DMS153 (cell line): ENCODE measurements around the gene B3GALNT1.
A peak's percentile ranks its signal among the peaks of the same experiment; 100 is the strongest.

Experiments
- DNase-seq: peaks from one replicate; lab custom pipeline; 2025; lab: John Stamatoyannopoulos, UW

Gene B3GALNT1, protein sequence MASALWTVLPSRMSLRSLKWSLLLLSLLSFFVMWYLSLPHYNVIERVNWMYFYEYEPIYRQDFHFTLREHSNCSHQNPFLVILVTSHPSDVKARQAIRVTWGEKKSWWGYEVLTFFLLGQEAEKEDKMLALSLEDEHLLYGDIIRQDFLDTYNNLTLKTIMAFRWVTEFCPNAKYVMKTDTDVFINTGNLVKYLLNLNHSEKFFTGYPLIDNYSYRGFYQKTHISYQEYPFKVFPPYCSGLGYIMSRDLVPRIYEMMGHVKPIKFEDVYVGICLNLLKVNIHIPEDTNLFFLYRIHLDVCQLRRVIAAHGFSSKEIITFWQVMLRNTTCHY

DNA sequence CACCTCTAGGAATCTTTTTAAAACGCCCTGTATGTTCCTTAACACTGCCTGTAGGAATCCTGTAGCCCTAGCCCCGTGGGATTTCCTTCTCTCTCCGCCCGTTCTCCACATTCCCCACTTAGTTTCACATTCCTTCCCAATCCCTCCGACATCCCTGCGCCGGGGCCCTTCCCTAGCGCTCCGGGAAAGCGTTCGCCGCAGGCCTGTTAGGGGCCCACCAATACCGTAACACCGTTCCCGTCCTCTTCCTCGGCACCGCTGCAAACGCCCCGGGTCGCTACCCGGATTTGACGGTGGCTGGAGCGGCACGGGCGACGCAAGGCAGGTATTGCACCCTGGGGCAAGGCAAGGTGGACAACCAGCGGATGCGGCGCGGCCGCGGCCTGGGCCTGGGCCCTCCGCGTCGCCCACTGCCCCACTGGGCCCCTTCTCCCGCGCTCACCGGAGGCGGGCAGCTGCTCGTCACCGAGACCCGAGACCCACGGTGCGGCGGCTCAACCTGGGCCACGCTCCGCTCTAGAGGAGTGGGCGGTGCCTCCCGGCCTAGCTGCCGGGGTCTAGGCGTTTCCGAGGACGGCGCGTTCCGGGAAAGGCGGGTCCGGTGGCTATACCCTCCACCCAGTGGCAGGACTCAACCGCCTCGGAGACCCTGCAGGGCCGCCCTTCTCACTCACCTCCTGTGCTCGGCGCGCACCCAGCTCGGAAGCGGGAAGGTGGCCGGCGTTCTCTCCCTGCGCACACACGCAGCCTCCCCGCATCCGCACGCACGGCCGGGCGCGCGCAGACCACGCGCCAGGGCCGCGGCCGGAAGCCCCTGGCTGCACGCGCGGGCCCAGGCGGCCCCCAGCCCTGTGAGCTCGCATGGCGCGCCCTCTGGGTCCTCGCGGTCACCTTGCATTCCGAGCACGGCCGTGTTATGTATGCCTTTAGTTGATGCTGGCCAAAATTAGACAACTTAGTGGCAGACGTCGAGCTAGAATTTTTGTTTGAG lies at the start of gene B3GALNT1:
Gene B3GALNT1 (minus strand): TSS at position 789 of the 991 bp plus-strand sequence. CDS start 18,595 bp downstream, outside the sequence.
- DNase-seq, result no peak

DNA sequence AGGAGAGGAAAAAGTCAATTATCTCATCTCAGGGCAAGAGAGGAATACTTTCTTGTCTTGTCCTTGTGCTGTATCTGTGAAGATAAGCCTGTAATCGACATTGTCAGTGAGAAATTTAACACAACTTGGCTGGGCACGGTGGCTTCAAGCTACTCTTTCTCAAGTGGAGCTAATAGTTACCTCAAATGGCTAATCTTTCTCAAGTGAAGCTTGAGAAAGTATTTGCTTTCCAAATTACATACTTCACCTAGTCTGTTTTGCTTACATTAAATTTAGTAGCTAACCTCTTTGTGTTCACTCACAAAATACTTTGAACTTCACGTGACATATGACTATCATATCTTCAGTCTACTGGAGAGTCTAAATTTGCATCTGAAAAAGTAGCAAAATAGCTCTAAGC lies 48.3 kb upstream of the B3GALNT1 start:
- no peak for DNase-seq

DNA sequence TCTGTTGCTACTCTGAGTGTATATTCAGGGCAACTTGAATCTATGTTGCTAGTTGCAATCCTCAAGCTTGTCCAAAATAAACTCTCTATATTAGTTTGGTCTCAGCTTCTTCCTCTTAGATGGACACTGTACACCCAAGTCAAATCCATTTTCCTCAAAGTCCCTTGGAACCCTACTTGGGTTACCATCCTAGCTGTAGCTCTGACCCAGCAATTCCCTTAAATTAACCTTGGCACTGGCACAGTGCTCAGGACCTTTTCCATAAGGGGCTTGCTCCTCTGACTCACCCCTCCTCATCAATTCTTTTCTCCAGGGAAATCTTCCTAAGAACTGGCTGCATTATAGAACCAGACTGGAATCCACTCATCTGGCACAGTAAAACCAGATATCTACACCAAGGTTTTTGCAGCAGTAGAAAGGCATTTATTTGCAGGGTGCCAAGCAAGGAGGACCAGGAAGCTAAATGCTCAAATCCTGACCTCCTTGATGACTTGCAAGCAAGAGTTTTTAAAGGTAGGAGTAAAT lies 44.9 kb upstream of the B3GALNT1 start:
- no peak for DNase-seq

- no peak for DNase-seq
These were observed 44.4 kb upstream of the B3GALNT1 start for GRCh38 chr3:161149529-161149928.

DNA sequence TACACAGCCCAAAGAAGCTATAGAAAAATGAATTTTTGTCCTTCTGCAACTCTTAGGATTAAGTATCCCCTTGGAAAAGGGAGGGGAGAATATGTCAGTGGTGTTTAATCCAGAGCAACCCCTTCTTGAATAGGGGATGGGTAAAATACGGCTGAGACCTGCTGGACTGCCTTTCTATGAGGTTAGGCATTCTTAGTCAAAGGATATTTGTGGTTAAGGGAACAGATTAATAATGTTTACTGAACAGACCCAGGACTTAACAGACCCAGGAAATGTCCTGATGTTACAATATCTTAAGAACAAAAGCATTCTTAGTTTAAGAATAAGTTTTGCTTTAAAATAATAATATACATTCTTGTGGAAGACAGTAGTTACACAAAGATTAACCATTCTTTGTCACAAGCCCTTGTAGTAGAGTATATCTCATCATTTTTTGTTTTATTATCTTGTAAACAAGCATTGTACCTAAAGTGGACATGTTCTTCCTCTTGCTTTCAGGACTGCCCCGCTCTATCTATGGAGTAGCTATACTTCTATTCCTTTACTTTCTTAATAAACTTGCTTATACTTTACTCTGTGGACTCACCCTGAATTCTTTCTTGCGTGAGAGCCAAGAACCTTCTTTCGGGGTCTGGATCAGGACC lies 43.8 kb upstream of the B3GALNT1 start:
- DNase-seq, result no peak

GRCh38 chr3:161142486-161142885 lies 37.3 kb upstream of the B3GALNT1 start:
- no peak for DNase-seq

GRCh38 chr3:161139686-161140085 lies 34.5 kb upstream of the B3GALNT1 start:
- DNase-seq, result no peak

GRCh38 chr3:161137260-161137659 lies 32.1 kb upstream of the B3GALNT1 start:
- no peak for DNase-seq

GRCh38 chr3:161132391-161132790 lies 27.2 kb upstream of the B3GALNT1 start:
- DNase-seq, result no peak

GRCh38 chr3:161126495-161126894 lies 21.3 kb upstream of the B3GALNT1 start:
- no peak for DNase-seq

GRCh38 chr3:161117646-161118045 lies 12.5 kb upstream of the B3GALNT1 start:
- no peak for DNase-seq

DNA sequence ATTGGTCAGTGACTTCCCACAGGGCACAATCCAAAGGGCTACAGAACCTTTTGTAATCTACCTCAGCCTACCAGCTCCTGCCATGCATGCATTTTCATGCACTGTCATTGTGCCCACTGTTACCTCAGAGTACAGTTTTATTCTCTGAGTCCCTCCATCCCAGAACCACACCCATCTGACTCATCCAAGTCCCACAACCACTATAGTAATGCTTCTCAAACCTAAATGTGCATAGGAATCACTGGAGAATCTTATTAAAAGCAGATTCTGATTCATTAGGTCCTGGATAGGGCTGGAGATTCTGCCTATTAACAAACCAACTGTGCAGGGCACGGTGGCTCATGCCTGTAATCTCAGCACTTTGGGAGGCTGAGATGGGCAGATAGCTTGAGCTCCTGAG lies 3.7 kb upstream of the B3GALNT1 start:
- no peak for DNase-seq

GRCh38 chr3:161107311-161107710 lies 2.2 kb upstream of the B3GALNT1 start:
- DNase-seq, result no peak

DNA sequence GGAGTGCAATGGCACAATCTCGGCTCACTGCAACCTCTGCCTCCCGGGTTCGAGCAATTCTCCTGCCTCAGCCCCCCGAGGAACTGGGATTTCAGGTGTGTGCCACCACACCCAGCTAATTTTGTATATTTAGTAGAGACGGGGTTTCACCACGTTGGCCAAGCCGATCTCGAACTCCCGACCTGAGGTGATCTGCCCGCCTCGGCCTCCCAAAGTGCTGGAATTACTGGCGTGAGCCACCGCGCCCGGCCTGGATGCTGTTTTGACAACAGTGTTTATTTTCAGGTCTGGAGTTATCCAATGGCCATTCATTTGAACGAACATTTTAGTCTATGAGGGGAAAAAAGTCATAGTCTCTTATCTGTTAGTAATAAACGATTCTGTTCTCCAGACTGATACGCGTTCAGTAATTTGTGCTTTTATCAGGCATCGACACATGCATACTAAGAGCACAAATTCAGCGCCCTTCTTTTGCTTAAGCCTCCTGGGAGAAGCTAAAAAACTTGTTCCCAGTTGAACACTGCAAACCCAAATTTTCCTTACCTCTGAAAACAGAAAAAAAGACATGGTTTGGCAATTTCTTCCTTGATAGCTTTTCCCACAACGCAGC lies 1.3 kb downstream of the B3GALNT1 start:
- DNase-seq, result no peak

- DNase-seq, result no peak
These were observed 3.5 kb downstream of the B3GALNT1 start for GRCh38 chr3:161101609-161102008.

DNA sequence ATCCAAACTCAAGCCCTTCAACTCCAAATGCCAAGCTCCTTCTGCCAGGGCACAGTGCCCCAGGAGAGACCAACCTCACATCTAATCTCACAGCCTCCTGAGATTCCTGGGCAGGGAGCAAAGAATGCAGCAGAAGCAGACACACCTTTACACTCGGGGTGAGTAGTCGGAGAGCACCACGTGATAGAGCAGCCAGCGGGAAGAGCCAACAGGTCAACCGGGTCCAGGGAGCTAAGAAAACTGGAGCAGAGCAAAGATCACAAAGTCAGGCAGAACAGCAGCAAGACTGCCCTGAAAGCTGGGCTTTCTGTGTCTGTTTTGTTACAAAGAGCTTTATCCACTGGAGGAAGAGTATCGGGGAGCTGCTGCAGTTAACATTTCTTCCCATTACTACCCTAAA lies 4.2 kb downstream of the B3GALNT1 start:
- DNase-seq, result no peak

- peak; percentile 20 for DNase-seq
These were observed 8.3 kb downstream of the B3GALNT1 start for GRCh38 chr3:161096771-161097367.

GRCh38 chr3:161093895-161094294 lies 11.3 kb downstream of the B3GALNT1 start:
- no peak for DNase-seq

GRCh38 chr3:161084277-161084676 lies 20.9 kb downstream of the B3GALNT1 start:
- no peak for DNase-seq

DNA sequence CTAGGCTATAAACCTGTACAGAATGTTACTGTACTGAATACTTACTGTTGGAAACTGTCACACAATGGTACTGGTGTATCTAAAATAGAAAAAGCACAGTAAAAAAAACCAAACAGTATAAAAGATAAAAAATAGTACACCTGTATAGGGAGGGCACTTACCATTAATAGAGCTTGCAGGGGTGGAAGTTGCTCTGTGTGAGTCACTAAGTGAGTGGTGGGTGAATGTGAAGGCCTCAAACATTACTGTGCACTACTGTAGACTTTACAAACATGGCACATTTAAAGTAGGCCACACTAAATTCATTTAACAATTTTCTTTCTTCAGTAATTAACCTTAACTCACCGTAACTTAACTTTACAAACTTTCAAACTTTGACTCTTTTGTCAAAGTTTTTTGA lies 22.0 kb downstream of the B3GALNT1 start:
- DNase-seq, result no peak

- DNase-seq, result no peak
These were observed 23.1 kb downstream of the B3GALNT1 start for GRCh38 chr3:161082063-161082462.
